HG02678 (cell line): Measurements from ENCODE around the gene KLHDC7A.

Experiments
- ATAC-seq: cut with Tn5 transposase; IDR thresholded peaks from one replicate; pipeline ENCODE4 v1.9.1; 2021; ENCODE audit warnings: mild to moderate bottlenecking, moderate library complexity; ENCODE audit not compliant: unreplicated experiment

Gene KLHDC7A

DNA sequence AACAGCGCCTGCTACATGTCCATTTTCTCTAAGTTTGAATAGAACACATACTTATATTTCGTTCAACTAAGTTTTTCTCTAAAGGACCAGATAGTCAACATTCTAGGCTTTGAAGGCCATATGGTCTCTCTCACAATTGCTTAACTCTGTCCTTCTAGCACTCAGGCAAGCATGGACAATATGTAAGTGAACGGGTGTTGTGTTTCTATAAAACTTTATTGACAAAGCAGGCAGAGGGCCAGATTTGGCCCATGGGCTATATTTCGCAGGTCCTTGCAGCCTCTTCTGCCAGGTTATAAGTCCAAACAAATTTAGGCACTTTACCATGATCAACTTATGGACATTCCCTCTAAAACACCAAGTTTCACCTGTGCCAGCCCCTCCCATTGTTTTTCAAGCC lies 21.1 kb downstream of the KLHDC7A start:
- no peak for ATAC-seq

DNA sequence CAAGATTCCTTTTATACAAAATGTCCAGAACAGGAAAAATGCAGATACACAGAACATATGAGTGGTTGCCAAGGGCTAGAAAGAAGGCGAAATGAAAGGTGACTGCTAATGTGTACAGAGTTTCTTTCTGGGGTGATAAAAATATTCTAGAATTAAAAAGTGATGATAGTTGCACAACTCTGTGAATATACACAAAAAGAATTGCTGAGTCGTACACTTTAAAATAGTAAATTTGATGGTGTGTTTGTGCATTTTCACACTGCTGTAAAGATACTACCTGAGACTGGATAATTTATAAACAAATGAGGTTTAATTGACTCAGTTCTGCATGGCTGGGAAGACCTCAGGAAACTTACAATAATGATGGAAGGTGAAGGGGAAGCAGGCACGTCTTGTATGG lies 23.9 kb downstream of the KLHDC7A start:
- ATAC-seq: no peak

DNA sequence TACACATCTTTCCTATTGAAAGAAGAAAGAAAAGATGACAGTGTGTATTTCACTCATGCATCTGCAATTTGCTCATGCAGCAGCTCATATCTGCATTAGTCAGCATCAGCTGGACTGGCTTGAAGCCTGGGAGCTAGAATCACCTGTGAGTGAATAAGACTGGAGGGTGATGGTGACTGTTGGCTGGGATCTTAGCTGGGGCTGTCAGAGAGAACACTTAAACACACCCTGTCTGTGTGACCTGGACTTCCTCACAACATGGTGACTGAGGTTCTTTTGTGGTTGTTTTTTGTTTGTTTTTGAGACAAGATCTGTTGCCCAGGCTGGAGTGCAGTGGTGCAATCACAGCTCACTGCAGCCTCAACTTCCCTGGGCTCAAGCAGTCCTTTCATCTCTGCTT lies 24.9 kb downstream of the KLHDC7A start:
- no peak for ATAC-seq

DNA sequence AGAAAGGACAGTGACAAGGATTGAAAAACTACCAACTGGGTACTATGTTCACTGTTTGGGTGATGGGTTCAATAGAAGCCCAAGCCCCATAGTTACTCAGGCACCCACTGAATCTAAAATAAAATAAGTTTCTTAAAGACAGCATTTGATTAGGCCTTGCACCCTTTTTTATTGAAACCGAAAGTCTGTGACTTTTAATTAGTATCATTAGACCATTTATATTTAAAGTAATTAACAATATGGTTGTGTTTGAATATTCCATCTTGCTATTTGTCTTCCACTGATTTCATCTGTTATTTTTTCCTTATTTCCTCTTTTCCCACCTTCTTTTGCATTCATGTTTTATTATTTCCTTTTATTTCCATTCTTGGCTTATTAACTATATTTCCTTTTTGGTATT lies 27.4 kb downstream of the KLHDC7A start:
- ATAC-seq: no peak

DNA sequence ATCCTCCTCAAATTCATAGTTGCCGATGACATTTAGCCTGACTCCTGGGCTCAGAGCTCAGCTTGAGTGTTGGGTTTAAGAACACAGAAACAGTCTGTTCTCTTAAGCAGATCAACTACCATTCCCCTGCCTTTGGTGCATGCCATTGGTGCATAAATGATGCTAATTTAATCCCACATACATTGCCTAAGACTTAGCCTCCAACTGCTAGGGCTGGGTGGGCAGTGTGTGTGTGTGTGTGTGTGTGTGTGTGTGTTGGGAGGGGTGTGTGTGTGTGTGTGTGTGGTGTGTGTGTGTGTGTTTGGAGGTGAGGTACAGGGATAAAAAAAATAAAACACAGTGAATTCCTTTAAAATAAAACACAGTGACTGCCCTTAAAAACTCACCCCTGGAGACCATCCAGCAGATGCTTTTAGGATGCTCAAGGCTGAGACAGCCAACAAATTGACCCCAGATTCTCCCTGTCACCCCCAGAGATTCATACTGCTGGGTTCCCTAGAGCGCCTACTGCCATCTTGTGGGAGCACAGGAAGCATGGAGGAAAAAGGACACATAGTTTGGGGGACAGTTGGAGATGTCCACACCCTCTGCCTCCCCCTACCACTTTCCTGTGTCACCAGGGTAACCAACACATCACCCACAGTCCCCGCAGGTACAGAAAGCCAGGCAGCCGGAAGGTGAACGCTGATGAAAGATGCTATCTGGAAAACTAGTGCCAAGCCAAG lies 30.6 kb downstream of the KLHDC7A start:
- ATAC-seq: no peak

DNA sequence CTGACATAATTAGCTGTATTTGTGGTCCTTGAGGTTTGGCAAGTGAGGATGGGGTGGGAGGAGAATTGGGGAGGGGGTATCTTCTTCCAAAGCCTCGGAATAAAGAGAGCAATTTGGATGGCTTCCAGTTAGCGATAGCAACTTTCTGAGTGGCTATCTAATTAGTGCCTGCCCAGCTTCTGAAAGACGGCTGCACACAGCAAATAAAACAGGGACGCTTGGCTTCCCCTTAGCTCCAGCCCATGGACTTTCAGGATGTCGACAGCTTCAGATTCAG lies 31.1 kb downstream of the KLHDC7A start:
- no peak for ATAC-seq

DNA sequence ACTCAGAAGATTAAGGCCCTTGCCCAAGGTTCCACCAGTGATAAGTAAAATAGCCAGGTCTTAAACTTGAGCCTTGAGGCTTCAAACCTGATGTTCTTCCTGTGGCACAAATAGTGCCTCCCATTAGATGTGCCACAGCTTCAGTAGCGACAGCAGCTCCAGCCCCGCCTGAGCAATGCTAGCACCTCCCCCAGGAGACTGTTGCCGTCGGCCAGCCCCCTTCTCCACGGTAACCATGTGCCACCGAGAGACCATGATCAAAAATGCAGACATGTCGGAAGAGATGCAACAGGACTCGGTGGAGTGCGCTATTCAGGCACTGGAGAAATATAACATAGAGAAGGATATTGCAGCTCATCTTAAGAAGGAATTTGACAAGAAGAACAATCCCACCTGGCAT lies 32.2 kb downstream of the KLHDC7A start:
- no peak for ATAC-seq

DNA sequence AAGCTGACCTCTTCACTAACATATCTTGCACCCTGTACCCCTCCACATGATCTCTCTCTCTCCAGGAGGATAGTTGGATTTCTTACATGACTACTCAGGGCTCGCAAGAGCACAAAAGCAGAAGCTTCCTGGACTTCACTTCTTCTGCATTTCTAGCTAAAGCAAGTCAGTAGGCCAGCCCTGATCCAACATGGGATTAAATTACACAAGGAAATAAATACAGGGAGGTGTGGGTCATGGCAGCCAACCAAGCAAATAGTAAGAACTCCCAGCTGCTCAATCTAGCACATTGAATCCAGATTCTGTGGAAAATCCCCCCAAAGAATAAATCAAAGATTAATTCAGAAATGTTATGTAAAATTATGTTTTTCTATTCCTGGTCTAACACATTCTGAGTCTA lies 33.3 kb downstream of the KLHDC7A start:
- no peak for ATAC-seq

DNA sequence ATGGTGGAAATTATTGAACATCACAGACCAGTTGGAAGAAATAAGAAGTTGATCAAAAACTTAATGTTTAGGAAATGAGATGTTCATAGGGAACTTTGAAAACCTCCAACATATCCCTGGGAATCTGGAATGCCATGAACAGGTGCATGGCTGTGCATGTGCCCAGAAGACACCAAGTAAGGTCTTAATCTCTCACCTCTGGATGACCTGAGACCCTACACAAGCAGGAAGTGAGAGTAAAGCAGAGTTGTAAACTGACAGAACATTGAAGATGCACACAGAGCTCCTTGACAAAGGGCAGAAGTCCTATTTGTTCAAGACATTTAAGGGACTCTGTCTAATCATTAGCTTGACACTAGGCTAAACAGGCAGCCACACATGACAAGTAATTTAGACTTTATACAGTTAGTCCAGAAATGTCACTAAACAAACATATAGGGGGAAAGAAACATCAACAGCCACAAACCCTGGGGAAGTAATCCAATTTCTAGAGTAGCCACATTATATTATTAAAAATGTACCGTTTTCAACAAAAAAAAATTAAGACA lies 34.5 kb downstream of the KLHDC7A start:
- ATAC-seq: no peak

DNA sequence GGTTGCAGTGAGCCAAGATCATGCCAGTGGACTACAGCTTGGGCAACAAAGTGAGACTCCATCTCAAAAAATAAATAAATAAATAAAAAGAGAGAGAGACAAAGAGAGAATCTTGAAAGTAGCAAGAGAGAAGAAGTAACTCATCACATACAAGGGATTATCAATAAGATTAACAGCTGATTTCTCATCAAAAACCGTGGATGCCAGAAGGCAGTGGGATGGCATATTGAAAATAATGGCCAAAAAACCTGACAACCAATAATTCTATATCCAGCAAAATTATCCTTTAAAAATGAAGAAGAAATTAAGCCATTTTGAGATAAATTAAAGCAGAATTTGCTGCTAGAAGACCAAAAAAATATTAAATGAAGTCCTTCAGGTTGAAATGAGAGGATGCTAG lies 35.7 kb downstream of the KLHDC7A start:
- no peak for ATAC-seq

DNA sequence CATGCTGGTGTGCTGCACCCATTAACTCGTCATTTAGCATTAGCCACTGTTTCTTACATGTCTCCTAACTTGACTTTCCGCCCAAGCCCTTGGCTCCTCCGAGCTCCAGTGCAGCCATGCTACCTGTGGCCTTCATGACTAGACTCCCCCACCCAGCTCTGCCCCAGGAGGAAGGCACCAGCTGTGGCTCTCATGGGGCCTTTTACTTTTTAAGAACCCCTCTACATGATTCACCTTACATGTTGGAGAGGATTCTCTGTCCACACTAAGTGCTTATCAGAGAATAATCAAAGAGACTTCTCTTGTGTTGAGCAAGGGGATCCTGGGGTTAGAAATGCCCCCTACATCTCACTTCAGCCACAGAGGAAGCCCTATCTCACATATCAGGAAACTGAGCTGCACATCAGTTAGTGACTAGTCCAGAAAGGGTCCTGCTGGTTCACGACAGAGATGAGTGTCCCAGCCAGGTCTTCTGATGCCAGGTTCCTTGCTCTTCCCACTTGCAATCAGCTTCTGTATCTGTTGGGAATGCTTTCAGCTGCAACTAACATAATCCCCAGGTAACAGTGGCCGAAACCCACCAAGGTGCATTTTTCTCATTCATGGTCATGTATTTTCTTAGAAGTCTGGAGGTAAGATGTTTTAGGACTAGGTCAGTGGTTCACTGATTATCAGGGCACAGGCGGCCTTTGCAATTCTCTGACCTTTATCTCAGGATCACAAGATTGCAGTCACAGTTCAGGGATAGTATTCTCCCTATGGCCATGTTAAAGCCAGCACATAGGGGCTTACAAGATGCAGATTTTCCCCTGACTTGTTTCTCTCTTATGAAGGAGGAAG lies 45.9 kb downstream of the KLHDC7A start:
- ATAC-seq: no peak

DNA sequence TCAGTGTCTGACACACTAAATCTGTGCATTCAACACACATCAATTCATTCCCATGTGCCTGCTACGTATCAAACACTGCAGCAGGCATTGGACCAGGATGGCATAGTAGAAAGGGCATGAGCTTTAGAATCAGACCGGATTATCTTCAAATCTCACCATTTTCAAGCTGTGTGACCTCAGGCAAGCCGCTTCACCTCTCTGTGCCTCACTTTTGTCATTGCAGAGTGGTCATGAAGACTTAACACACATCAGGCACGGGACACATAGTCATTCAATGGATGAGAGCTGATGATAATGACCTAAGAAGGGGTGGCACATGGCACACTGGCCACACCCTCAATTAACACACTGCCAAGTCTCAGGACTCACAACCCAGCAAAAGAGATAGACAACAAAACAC lies 46.8 kb downstream of the KLHDC7A start:
- ATAC-seq: no peak

DNA sequence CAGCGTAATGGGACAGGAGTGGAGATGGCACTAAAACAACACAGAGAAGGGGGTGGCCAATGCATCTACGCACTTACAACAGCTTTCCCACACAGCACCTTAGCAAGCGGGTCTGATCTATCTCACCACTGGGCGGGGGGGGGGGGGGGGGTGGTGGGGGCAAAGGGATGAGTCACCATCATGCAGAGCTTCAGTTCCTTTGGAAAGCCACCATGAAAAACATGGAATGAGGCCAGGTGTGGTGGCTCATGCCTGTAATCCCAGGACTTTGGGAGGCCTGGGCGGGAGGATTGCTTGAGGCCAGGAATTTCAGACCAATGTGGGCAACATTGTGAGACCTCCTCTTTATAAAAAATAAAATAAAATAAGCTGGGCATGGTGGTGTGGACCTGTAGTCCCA lies 47.2 kb downstream of the KLHDC7A start:
- ATAC-seq: no peak

DNA sequence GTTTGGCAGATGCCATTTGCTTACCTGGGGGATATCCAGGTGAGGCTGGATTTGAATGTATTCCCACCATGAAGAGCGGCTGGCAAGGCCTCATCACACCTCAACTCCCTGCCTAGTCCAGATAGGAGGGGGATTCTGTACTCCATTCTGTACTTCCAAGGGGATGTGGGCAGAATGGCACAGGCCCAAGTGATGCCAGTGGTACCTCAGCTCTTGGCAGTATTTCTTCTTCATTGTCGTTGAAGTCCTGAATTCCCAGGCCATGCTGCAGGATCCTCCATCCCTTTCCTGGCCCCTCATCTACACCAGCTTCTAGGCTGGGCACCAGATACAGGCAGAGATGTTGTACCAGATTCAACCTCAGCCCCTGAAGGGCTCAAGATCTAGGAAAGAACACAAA lies 47.9 kb downstream of the KLHDC7A start:
- ATAC-seq: no peak

DNA sequence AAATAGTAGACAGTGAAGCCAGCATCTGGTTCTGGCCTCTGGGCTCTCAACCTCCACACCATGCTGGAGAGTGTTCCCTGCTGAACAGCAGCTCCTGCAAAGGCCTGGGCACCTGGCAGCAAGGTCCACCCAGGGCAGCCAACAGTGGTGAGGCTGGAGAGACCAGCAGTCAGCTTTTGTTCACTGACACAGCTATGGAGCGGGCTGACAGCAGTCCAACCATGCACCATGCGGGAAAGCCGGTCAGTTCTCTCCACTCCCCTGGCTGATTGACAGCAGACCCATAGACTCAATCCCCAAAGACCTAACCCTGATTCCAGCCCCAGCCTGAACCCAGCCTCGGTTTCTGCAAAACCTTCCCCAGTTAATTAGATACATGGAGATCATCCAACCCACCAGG lies 49.0 kb downstream of the KLHDC7A start:
- ATAC-seq: no peak

DNA sequence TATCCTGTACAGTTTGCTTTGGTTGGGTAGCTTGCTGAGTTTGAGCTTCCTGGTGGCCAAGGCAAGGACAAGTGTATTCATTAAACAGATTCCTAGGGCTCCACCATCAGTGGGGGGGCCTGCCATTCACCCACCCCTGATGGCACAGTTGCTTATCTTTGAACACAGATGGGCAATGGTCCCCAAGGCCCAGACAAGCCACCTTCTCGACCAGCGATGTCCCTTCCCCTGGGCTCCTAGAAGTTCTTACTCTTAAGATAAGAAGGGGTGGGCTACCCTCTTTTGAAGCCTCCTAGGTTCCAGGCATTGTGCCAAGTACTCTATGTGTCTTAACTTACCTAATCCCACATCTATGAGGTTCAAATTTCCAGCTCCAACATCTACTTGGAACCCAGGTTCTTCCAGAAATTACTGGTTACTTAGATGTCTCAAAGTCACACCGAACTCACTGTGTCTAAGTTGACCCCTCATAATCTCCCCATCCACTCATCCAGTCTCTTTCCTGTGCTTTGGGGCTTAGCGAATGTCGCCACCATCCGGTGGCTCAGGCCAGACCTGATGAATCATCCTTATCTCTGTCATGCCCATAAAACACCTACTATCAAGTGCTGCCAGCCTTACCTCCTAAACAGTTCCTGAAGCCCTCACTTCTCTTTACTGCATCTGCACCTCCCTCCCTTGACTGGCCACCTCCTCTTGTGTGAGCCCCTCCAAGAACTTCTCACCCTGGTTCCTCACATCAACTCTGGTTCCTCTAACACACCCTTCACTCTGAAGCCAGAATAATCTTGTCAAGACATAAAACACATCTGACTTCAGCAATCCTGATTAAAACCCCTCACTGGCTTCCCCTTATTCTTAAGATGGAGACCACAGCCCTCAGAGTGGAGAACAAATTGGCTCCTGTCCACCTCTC lies 50.1 kb downstream of the KLHDC7A start:
- ATAC-seq: no peak

DNA sequence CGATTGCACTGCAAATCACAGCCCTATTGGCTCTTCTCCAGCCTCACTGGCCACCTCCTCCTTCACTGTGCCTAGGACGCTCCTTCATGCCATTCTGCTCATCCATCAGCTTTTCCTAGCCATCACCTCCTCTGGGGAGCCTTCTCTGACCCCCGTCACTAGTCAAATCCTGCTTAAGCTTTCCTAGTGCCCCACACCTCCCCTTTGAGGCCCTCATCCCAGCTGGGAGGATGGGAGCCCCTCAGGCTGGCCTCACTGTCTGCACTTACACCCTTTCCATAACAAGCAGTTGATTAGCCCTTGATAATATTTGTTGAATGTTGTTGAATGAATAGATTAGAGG lies 50.7 kb downstream of the KLHDC7A start:
- no peak for ATAC-seq

DNA sequence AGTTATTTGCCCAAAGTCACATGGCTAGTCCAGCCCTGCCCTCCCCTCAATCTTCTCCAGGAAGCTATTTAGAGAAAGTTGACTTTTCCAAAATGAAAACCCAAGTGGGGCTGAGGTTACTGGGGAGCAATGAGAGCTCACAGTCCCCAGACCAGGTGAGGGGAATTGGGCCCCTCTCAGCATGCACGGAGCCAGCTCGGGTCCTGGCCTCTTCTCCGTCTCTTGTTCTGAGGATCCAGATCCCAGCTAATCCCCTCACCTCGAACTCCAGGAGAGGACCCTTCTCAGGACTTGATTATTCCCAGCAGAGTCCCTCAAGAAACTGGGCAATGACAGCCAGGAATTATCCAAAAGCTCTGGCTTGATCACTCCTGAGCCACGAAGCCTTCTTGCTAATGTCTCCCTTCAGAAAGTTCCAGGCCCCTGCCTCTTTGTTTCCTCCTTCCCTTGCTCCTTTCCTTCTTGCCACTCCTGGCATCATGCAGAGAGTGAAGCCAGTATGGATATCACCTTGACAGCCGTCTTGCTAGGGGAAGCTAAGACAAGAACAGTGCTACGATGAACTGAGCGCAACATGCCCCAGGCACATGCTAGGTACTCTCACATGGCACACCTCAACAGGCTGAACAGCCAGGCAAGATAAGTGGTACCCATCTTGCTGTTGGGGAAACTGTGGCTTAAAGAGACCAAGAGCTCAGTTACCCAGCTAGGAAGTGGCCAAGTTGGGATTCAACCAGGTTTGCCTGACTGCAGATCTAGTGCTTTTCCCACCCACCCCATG lies 51.9 kb downstream of the KLHDC7A start:
- no peak for ATAC-seq

DNA sequence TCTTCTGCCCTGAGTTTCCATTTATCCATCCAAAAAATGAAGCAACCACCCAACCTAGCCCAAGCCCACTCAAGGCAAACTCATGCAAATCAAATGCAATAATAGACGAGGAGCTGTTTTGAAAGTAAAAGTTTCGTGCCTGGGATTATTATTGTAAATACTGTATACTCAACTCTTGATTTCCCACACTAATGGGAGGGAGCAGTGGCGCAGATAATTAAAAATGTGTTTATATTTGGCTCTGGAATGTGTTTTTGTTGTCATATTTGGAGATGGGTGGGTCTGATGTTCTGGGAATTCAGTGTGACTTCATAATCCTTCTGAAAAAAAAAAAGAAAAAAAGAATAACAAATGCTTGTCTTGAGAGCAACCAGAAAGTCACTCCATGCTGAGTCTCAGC lies 52.5 kb downstream of the KLHDC7A start:
- ATAC-seq: no peak

DNA sequence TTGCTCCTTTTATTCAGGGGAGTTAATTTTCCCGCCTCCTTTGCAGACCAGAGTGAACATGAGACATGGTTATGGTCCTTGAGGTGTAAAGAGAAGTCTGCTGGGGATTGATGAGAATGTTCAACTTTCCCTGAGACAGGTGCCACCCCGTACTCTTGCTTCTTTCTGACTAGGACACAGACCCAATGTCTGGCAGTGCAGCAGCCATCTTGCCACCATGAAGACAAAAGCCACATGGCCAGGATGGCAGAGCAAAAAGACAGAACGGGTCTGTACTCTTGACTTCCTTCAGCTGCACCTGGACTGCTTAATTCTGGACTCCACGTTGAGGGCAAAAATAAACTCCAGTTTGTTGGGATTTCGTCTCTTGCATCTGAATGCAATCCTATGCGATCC lies 54.1 kb downstream of the KLHDC7A start:
- no peak for ATAC-seq
